ENCODE measurements around the gene TAAR1.
"Not testable (repeated sequence)": the region's sequence is repeated elsewhere in the genome, so short reads cannot be mapped to it uniquely, and the experiment has no call there.

The TAAR1 gene

GRCh38 chr6:132661906-132662305 is 2.9 kb upstream of the TAAR1 start:
- DNase-seq (ENCODE audit: low spot score) = no peak

GRCh38 chr6:132651062-132651461 is 7.9 kb downstream of the TAAR1 start:
- DNase-seq (ENCODE audit: low spot score) = no peak

- DNase-seq (ENCODE audit: low spot score) = no peak
These were observed 8.6 kb downstream of the TAAR1 start for GRCh38 chr6:132650429-132650828.

GRCh38 chr6:132648828-132649227 is 10.2 kb downstream of the TAAR1 start:
- DNase-seq (ENCODE audit: low spot score) = no peak

DNA sequence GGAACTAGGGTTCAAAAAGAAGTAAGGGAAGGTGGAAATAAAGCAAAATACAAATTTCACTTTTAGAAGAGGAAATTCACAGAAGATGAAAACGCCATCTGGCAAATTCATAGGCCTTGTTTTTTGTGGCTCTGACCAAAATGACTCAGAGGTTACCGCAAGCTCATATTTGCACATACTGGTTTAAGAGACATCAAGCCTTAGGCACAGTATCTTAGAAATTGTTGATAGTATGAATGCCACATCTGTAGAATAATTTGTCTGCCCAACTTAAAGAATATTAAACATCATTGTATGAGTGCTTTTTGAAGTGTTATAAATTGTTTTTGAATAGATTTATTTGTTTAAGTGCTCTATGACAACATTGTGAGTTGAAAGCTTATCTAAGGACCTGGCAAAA is 10.6 kb downstream of the TAAR1 start:
- no peak for DNase-seq (ENCODE audit: low spot score)

DNA sequence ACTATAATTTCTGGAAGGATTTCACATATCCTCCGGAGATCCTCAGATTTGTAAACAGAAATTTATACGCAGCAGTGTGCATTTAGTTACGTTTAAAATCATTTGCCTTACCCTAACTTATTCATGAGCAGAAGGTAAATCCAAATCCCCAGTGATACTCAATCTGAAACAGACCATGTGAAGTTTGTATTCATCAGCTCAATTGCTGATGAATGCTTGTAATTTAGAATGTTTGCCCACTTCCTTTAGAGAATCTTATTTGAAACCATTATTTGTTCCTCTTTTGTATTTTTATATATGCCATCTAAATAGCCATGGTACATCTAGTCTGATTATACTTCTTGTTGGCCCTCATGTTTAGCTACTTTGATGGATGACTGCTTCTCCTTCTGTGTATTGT is 15.4 kb downstream of the TAAR1 start:
- DNase-seq (ENCODE audit: low spot score) = no peak

- not testable (repeated sequence) for DNase-seq (ENCODE audit: low spot score)
These were observed 21.8 kb downstream of the TAAR1 start for GRCh38 chr6:132637135-132637534.

GRCh38 chr6:132635906-132636305 is 23.1 kb downstream of the TAAR1 start:
- DNase-seq (ENCODE audit: low spot score) = not testable (repeated sequence)

DNA sequence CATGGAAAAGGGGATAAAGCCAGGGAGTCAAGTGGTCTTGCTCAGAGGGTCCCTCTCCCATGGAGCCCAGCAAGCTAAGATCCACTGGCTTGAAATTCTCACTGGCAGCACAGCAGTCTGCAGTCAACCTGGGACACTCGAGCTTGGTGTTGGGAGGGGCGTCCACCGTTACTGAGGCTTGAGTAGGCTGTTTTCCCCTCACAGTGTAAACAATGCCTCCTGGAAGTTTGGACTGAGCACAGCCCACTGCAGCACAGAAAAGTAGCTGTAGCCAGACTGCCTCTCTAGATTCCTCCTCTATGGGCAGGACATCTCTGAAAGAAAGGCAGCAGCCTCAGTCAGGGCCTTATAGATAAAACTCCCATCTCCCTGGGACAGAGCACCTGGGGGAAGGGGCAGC is 23.7 kb downstream of the TAAR1 start:
- DNase-seq (ENCODE audit: low spot score) = not testable (repeated sequence)

GRCh38 chr6:132634796-132635195 is 24.2 kb downstream of the TAAR1 start:
- DNase-seq (ENCODE audit: low spot score) = no peak

GRCh38 chr6:132633362-132633761 is 25.6 kb downstream of the TAAR1 start:
- no peak for DNase-seq (ENCODE audit: low spot score)

DNA sequence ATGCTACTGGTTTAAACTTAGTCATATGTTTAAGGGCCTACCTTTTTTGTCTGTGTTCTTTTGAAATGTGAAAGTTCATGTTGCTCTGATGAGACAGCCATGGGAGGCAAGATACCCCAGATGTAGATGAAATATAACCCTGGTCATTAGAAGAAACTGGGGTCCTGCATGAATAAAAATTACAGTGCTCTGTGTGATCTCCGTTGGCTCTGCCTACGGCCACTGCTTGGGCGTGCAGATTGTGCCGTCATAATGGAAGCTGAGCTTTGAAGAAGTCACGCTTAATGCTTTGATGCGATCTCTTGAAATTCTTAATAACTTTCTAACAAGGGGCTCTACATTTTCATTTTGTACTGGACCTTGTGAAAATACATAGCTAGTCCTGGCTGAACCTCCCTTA is 34.8 kb downstream of the TAAR1 start, which contains the start of gene TAAR2:
TSS of gene TAAR2 (minus strand) at position 101 of the 400 bp plus-strand sequence. CDS start at position 101, 0 bp downstream.
- no peak for DNase-seq (ENCODE audit: low spot score)

DNA sequence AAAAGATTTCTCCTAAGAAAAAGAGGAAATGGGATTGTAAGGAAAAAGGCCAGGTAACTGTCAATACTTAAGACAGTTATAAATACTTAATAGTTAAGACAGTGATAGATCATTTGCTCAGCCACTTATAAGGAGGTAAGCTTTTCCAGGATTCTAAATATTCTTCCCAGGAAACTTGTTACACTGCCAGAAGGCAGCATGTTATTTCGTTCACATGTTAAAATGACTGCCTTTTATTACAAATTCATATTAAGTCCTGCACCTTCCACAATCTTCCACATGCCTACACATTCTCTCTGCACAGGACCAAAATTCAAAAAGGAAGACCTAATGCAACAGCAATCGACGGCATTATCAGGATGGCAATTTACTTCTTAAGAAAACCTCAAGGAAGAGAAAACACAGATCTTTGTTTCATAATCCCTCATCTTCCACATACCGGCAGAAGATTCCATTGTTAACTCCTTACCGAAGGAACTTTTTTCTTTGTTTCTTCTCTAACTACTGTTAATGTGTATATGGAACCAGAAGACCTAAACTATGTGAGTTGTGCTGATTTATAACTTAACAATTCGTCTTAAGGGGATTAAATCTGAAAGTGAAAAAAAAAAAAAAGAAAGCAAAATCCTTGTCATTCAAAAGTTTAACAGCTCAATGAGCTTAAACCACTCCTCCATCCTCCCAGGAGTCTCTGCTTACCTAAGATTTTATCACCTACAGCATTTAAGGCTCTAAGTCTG is 35.7 kb downstream of the TAAR1 start:
- no peak for DNase-seq (ENCODE audit: low spot score)

DNA sequence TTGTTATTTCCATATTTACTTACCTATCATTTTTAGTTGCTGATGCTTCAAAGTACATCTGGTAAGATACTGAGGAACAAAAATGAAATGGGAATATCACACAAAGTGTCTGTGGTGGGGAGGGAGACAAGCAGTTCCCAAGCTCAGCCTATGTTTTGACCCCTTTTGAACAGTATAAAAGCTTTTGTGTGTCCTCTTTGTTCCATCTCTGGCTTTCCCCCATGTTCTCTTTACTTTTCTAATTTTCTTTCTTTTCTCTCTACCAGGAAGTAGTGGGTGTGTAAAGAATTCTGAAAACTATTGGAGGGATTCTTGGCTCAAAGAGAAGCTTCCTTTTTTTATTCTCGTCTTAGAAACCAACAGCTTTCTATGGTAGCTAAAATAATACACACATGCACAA is 42.3 kb downstream of the TAAR1 start:
- no peak for DNase-seq (ENCODE audit: low spot score)

DNA sequence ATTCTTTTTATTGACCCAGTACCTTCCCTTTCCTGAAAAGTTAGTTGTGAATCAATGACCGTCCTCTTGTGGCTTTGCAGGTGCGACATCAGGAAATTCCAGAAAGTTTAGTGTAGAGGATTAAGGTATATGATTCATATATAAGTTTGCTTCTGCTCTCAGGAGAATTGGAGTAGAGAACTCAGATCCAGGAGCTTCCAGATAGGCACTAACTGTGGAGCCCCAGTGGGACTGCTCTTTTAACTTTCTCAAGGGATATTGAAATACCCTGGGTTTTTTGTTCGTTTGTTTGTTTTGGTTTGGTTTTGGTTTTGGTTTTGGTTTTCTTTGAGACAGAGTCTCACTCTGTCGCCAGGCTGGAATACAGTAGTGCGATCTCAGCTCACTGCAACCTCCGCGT is 44.4 kb downstream of the TAAR1 start:
- DNase-seq (ENCODE audit: low spot score) = no peak

- DNase-seq (ENCODE audit: low spot score) = no peak
These were observed 46.4 kb downstream of the TAAR1 start for GRCh38 chr6:132612449-132613108.

GRCh38 chr6:132611616-132612015 is 47.4 kb downstream of the TAAR1 start:
- no peak for DNase-seq (ENCODE audit: low spot score)

- no peak for DNase-seq (ENCODE audit: low spot score)
These were observed 51.3 kb downstream of the TAAR1 start for GRCh38 chr6:132607544-132608233.

- no peak for DNase-seq (ENCODE audit: low spot score)
These were observed 54.3 kb downstream of the TAAR1 start for GRCh38 chr6:132604635-132605152.

DNA sequence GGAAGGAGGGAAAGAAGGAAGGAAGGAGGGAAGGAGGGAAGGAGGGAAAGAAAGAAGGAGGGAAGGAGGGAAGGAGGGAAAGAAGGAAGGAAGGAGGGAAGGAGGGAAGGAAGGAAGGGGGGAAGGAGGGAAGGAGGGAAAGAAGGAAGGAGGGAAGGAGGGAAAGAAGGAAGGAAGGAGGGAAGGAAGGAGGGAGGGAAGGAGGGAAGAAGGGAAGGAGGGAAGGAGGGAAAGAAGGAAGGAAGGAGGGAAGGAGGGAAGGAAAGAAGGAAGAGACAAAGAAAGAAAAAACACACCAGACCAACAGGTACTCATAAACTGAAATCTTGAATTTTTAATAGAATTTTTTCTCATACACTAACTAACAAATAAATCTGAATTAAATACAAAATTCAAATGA is 58.1 kb downstream of the TAAR1 start:
- DNase-seq (ENCODE audit: low spot score) = not testable (repeated sequence)

DNA sequence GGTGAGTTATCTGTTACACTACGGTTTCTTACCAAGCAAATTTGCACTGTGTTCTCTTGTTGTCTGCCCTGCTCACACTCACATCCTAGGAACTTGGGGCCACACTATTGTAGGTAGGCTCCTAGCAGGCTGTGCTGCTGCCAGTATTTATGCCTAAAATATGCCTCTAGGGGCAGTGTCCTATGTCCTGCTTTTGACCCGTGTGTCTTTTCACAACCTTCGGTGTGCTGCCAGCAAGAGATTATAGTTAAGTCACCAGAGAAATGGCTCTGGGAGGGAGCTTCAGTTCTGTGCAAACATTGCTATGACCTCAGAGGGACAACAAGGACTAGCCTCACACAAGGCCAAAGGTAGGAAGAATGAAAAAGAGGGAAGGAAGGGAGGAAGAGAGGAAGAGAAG is 60.5 kb downstream of the TAAR1 start:
- no peak for DNase-seq (ENCODE audit: low spot score)

- no peak for DNase-seq (ENCODE audit: low spot score)
These were observed 62.8 kb downstream of the TAAR1 start for GRCh38 chr6:132596201-132596600.
